Measurements from ENCODE around the gene SHC1. TPM values are rescaled to one million over a fixed set of nuclear protein-coding genes. Genes with fewer than 3 reads are reported as not detected.

SHC1 gene
- polyA plus RNA-seq, 3 donors, result 73.4 to 84.2 (median 83.4) TPM

GRCh38 chr1:154935749-154936554, 34.6 kb downstream of the SHC1 start:
- no peak for DNase-seq (ENCODE audit: extremely low read depth in 1 of 11, low read depth in 9 of 11, low spot score in 4 of 11)

GRCh38 chr1:154934358-154934948, 36.1 kb downstream of the SHC1 start:
- no peak for DNase-seq (ENCODE audit: extremely low read depth in 1 of 11, low read depth in 9 of 11, low spot score in 4 of 11)

GRCh38 chr1:154931940-154932487, 38.5 kb downstream of the SHC1 start:
- DNase-seq (ENCODE audit: extremely low read depth in 1 of 11, low read depth in 9 of 11, low spot score in 4 of 11), result no peak

- no peak for DNase-seq (ENCODE audit: extremely low read depth in 1 of 11, low read depth in 9 of 11, low spot score in 4 of 11)
Observed at GRCh38 chr1:154926201-154926600, 44.3 kb downstream of the SHC1 start.

- DNase-seq (ENCODE audit: extremely low read depth in 1 of 11, low read depth in 9 of 11, low spot score in 4 of 11), result no peak
Observed at GRCh38 chr1:154925335-154926170, 45.0 kb downstream of the SHC1 start.

- no peak for DNase-seq (ENCODE audit: extremely low read depth in 1 of 11, low read depth in 9 of 11, low spot score in 4 of 11)
Observed at GRCh38 chr1:154923695-154924094, 46.9 kb downstream of the SHC1 start.

GRCh38 chr1:154913273-154913672, 57.3 kb downstream of the SHC1 start:
- no peak for DNase-seq (ENCODE audit: extremely low read depth in 1 of 11, low read depth in 9 of 11, low spot score in 4 of 11)

- no peak for DNase-seq (ENCODE audit: extremely low read depth in 1 of 11, low read depth in 9 of 11, low spot score in 4 of 11)
Observed at GRCh38 chr1:154912755-154913154, 57.8 kb downstream of the SHC1 start.

Other genes with a start within 250 kb of the SHC1 start
- gene KCNN3, start 100.5 kb downstream of the SHC1 start, polyA plus RNA-seq (ENCODE audit: insufficient read length in 3 of 3), result 1 to 10 TPM; 2.4 to 2.9 (median 2.9) TPM
- 10 to 100 TPM; 37.9 to 48.3 (median 40.7) TPM for gene PMVK, start 34.0 kb downstream of the SHC1 start, polyA plus RNA-seq (ENCODE audit: insufficient read length in 3 of 3)
- gene PBXIP1, start 14.6 kb downstream of the SHC1 start, polyA plus RNA-seq (ENCODE audit: insufficient read length in 3 of 3), result 10 to 100 TPM; 56.2 to 80.8 (median 70.4) TPM
- gene PYGO2, start 9.0 kb downstream of the SHC1 start, polyA plus RNA-seq (ENCODE audit: insufficient read length in 3 of 3), result 10 to 100 TPM; 41.5 to 48.0 (median 43.6) TPM
- 100 to 1,000 TPM in 2 of 3 donors, 10 to 100 TPM in 1; 80.2 to 111 (median 109) TPM for gene CKS1B, start 3.9 kb upstream of the SHC1 start, polyA plus RNA-seq (ENCODE audit: insufficient read length in 3 of 3)
- 10 to 100 TPM; 26.1 to 34.1 (median 31.6) TPM for gene FLAD1, start 12.6 kb upstream of the SHC1 start, polyA plus RNA-seq (ENCODE audit: insufficient read length in 3 of 3)
- gene LENEP, start 22.8 kb upstream of the SHC1 start, polyA plus RNA-seq (ENCODE audit: insufficient read length in 3 of 3), result 1 to 10 TPM in 1 of 3 donors, under 1 TPM in 2; 0.42 to 1.6 (median 0.53) TPM
- gene ZBTB7B, start 32.1 kb upstream of the SHC1 start, polyA plus RNA-seq (ENCODE audit: insufficient read length in 3 of 3), result 10 to 100 TPM; 12.6 to 18.6 (median 14.5) TPM
- 1 to 10 TPM; 1.3 to 3.2 (median 2.1) TPM for gene DCST2, start 63.0 kb upstream of the SHC1 start, polyA plus RNA-seq (ENCODE audit: insufficient read length in 3 of 3)
- under 1 TPM; 0.12 to 0.61 (median 0.32) TPM for gene DCST1, start 63.1 kb upstream of the SHC1 start, polyA plus RNA-seq (ENCODE audit: insufficient read length in 3 of 3)
- 10 to 100 TPM; 31.5 to 61.4 (median 57.2) TPM for gene ADAM15, start 80.6 kb upstream of the SHC1 start, polyA plus RNA-seq (ENCODE audit: insufficient read length in 3 of 3)
- 10 to 100 TPM; 18.5 to 21.2 (median 19.1) TPM for gene EFNA4, start 93.0 kb upstream of the SHC1 start, polyA plus RNA-seq (ENCODE audit: insufficient read length in 3 of 3)
- 1 to 10 TPM; 6.7 to 7.2 (median 7.2) TPM for gene EFNA3, start 108.1 kb upstream of the SHC1 start, polyA plus RNA-seq (ENCODE audit: insufficient read length in 3 of 3)
- 10 to 100 TPM; 60.4 to 78.9 (median 65.0) TPM for gene EFNA1, start 157.1 kb upstream of the SHC1 start, polyA plus RNA-seq (ENCODE audit: insufficient read length in 3 of 3)
- 10 to 100 TPM; 48.7 to 64.8 (median 55.5) TPM for gene SLC50A1, start 165.1 kb upstream of the SHC1 start, polyA plus RNA-seq (ENCODE audit: insufficient read length in 3 of 3)
- gene DPM3, start 169.8 kb upstream of the SHC1 start, polyA plus RNA-seq (ENCODE audit: insufficient read length in 3 of 3), result 10 to 100 TPM; 33.0 to 50.0 (median 46.7) TPM
- gene KRTCAP2, start 202.6 kb upstream of the SHC1 start, polyA plus RNA-seq (ENCODE audit: insufficient read length in 3 of 3), result 100 to 1,000 TPM; 142 to 152 (median 147) TPM
- 1 to 10 TPM; 3.2 to 5.7 (median 4.0) TPM for gene TRIM46, start 203.1 kb upstream of the SHC1 start, polyA plus RNA-seq (ENCODE audit: insufficient read length in 3 of 3)
- 10 to 100 TPM; 35.1 to 51.0 (median 35.4) TPM for gene THBS3, start 237.2 kb upstream of the SHC1 start, polyA plus RNA-seq (ENCODE audit: insufficient read length in 3 of 3)
- gene MTX1, start 237.9 kb upstream of the SHC1 start, polyA plus RNA-seq (ENCODE audit: insufficient read length in 3 of 3), result 10 to 100 TPM; 37.0 to 47.7 (median 41.8) TPM

Data from renal cortex interstitium (tissue), 11 donors.